NCI-H748 treated with DMSO at 0.1 percent for 48 hours (cell line): Measurements from ENCODE around the gene WWC2.
A peak's percentile ranks its signal among the peaks of the same experiment; 100 is the strongest.

Experiments used
- DNase-seq: peaks from one replicate; lab custom pipeline; 2025; lab: John Stamatoyannopoulos, UW

WWC2 gene

DNA sequence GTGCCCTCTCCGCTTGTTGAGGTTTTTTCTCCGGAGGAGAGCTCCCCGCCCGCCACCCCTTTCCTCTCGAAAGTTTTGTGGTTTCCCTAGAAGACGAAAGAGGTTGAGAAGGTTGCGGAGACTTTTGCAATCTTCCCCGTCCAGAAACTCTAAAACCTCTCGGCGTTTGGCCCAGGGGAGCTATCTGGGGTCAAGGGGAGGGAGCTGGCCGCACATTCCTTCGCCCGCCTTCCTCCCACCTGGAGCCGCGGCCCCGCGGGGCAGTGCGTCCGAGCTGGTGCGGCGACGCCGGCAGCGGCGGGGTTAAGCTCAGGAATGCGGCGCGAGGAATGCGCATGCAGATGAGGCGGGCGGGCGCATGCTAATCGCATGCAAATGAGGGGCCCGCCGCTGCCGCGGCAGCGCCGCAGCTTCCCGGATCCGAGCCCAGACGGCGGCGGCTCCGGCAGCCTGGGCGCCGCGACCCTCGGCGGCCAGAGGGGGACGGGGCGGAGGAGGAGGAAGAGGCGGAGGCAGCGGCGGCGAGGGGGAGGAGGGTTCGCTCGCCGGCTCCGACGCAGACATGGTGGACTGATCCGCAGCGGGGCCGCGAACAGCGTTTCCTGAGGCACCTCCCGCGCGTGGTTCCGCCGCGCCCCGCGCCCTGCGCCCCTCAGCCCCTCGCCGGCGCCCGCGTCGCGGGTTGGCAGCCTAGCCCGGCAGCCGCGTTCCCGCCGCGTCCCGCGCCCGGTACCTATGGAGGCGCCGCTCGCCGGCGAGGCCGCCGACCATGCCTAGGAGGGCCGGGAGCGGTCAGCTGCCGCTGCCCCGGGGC lies at the start of gene WWC2:
Gene WWC2, plus strand, starts transcription at position 535 of the 814 bp plus-strand sequence. Its CDS starts 235 bp downstream, at position 770.
- peak; percentile 26 for DNase-seq

DNA sequence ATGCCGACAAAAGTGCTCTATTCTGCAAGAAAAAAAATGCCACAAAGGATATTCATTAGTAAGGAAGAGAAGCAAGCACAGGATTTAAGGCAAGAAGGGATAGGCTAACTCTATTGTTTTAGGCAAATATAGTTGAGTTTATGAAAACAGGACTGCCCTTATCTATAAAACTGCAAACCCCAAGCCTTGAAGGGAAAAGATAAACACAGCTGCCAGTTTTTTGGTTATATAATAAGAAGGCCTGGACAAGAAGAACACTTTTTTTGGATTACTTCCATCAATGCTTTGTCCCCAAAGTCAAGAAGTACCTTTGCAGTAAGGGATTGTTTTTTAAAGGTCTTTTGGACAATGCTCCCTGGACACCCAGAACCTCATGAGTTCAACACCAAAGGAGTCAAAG lies 45.4 kb upstream of the WWC2 start:
- DNase-seq = no peak

DNA sequence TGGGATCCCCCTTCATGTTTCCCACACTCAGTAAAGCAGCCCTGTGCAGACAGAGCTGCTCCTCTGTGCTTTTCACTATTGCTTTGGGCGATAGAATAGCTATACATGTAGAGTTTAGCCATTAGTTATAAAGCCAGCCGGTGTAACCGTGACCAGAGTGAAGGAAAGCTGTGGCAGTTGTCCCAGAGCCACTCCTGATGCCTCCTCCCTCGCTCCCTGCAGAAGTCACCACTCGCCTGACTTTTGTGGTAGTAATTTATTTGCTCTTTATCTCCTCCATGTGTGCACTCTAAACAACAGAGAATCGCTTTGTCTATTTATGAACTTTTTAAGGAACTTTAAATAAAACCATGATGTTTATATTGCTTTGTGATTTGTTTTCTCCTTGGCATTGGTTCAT lies 41.8 kb upstream of the WWC2 start:
- no peak for DNase-seq

DNA sequence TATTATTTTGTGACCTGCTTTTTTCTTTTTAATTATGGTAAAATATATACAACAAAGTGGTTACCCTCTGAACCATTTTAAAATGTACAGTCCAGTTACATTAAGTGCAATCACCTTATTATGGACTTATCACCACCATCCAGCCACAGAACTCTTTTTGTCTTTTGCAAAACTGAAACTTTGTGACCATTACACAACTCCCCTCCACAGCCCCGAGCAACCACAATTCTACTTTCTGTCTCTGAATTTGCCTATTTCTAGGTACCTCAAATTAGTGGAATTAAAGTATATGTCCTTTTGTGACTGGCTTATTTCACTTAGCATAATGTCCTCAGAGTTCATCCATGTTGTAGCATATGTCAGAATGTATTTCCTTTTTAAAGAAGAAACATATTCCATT lies 39.3 kb upstream of the WWC2 start:
- DNase-seq = no peak

DNA sequence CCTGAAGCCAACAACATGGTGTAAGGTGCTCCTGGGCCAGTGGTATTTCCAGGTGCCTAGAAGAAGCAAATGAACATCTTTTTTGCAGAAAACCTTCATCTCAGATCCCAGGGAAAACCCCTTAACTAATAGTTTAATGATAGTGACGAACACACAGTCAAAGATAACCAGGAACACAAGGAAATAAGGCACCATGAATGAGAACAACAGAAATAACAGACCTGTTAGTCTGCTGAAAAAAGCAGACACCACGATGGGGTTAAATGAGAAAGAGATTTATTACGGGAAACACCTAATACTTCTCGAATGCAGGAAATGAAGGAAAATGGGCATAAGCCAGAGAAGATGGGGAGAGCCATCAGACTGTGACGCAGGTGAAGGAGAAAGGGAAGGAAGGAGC lies 30.6 kb upstream of the WWC2 start:
- no peak for DNase-seq

DNA sequence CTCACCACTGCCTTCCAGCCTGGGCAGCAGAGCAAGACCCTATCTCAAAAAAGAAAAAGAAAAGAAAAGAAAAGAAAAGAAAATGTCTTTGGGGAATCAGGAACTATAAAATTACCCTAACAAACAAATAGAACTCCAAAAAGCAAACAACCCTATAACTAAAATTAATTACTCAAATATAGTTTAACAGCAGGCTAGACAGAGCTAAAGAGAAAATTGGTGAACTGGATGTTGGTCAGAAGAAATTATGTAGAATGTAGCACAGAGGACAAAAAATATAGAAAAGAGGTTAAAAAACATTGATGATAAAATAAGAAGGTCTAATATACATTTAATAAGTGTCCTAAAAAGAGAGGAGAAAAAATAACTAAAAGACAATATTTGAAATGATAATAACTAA lies 27.8 kb upstream of the WWC2 start:
- DNase-seq = no peak

DNA sequence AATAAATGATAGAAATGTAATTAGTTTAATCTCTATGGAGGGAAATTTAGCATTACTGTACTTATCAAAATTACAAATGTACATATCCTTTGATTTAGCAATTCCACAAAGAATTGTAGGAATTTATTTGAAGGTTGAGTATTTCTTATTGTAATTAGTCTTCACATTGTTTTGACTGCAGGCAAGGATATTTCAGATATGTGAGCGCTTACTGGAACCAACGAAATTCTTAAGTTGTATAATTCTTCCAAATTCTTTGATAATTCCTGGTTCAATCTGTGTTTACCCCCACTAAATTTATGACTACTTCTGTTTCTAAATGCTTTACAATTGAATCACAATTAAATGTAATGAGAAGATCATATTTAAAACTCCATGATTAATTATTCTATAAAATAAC lies 26.9 kb upstream of the WWC2 start:
- DNase-seq = no peak

DNA sequence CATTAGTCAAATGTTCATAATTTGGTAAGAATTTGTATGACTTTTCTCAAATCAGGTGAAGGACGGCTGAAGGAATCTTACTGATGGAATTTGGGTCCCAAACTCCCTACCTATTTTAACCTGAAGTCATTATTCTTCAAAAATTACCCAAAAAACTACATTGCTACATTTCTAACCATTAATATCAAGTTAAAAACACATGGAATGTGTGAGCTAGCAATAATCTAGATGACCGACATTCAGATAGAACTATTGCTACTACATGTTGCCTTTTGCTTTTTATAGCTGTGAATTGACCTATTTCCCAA lies 25.3 kb upstream of the WWC2 start:
- no peak for DNase-seq

DNA sequence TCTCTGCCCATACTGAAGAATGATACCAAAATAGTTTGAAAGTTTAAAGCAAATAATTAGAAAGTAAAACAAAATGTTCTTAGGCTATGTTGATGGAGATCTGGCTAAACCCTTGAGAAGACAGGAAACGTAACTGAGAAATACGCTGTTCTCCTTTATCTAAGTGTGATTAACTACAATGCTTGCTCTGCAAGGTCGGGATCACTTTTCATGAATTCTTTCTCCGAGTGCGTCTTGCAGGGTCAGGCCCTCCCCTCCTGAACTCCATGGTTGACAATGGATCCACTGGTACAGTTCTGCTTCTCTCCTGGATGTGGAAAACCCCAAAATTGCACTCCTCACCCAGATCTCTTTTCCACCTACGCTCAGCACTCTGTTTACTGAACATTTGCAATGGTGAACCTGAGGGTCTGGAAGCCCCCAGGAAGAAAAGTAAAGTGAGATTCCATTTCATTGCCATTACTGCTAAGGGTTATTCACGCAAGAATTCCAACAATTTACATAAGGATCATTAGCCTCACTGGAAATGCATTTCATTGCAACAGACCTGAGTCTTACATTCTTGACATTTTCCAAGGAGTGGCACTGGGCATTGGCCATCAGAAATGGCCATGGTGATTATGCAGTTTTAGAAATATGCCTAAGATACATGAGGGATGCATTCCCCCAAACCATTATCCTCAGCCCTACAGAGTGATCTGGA lies 24.6 kb upstream of the WWC2 start:
- DNase-seq = no peak

DNA sequence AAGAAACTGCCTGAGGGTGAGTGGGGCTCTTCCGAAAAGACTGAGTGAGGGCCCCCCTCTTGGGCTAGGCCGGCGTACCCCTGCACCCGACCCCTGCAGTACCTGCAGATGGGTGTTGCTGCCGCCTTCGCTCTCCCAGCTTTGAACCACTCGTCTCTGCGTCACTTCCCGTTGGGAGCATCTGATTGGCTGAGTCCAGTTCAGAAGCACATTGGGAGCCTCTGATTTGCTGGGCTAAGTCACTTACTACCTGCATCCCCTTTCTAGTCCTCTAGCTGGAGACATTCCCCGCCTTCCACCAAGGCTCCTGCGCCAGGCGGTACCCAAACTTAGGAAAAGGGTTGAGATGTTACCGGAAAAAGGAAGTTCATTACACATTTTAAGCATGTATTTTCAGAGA lies 20.4 kb upstream of the WWC2 start:
- DNase-seq = no peak

DNA sequence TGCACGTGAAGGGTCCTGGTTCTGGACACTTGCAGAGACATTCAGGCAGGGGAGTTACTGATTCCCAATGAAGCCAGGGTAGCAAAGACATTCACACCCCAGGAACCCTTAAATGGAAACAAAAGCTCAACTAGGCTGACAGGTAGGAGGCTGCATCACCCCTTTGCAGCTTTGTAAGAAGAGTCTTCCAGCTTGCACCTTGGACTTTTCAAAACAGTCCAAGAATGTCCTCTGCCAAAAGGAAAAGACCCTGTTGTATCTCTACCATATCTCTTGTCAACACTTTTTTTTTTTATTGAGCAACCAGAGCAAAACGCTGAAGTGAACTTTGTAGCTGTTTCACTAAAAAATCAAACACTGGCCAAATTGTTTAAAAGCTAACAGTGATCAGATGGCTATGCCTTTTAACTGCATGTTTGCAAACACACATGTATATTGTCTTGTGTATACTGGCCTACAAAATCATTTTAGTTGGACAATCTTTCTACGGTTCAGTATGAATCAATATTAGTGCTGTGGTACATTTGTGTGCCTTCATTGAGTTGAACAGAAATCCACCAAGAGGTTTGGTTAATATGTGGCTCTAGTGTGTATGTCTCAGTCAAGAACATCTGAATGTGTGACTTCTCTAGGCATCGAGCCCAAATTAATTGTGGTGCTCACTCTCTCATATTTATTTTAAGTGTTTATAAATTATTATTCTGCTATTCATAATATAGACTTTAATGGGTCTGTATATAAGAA lies 18.5 kb upstream of the WWC2 start:
- DNase-seq = no peak

DNA sequence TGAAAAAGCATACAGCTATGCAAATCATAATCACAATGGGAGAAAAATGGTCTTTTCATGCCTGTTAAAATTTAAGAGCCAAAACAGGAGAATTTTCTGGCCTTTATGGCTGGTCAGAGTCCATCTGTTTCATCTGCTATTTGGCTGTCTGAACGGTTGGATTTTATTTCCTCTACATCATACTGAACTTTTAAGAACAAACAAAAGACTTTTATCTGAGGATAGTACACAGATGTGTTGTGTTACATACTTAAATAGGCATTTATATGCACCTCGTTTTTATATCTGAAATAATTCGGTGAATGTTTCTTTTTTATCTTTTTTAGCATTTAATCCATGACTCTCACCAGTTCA lies 18.0 kb upstream of the WWC2 start:
- no peak for DNase-seq

DNA sequence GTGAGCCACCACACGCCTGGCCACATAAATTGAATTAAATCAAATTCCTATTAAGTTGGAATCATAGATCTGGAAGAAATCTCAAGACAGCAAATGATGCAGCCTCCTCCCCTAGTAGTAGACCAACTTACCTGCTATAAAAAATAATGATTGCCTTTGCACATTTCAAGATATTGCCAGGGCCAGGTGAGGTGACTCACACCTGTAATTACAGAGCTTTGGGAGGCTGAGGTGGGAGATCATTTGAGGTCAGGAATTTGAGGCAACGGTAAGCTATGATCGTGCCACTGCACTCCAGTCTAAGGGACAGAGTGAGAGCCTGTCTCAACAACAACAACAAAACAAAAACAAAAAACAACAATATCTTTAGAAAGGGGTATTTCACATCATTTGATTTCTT lies 17.0 kb upstream of the WWC2 start:
- DNase-seq = no peak

DNA sequence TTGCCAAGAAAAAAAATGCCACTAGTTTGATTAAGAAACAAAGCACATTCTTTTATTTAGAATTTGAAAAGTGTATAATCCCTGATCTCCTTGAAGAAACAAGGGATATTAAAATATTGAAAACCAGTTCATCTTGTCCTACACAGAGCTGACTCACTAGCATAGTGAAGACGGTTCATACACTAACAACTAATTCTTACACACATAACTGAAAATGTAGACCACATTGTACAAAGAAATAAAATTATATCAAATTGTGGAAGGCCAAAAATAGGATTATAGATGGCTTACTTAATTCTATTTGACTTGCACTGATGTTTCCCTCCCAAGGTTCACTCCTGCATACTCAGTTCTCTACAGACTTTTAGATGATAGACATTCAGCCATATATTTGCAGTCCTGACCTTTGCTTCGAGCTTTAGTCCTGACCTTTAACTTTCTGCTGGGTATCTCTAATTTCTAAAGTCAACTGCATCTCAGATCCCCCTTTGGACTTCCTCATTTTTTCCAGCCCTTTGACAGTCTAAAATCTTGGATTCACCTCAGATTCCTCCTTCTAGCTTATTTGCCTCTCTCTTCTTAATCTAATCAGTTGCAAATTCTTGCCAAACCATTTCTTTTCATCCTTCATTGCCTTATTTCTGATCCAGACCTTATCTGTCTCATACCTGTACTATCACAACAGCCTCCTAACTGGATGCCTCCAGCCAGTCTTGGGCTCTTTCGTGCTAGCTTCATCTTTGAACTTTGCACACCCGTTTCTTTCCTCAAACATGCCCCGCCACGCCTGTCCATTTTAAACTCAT lies 4.5 kb upstream of the WWC2 start:
- DNase-seq = no peak

DNA sequence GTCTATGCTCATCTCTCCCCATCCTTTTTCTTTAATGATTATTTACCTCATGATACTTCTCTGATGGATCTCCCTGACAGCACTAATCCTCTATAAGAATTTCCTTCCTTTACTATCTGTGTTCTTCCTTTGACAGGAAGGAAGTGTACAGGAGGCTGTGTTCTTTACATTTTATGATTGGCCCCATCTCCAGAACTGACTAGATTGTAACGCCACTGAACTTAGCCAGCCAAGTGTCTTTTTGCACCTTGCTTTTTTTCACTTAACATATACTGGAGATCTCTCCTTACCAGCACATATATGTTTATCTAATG lies 3.9 kb upstream of the WWC2 start:
- no peak for DNase-seq

DNA sequence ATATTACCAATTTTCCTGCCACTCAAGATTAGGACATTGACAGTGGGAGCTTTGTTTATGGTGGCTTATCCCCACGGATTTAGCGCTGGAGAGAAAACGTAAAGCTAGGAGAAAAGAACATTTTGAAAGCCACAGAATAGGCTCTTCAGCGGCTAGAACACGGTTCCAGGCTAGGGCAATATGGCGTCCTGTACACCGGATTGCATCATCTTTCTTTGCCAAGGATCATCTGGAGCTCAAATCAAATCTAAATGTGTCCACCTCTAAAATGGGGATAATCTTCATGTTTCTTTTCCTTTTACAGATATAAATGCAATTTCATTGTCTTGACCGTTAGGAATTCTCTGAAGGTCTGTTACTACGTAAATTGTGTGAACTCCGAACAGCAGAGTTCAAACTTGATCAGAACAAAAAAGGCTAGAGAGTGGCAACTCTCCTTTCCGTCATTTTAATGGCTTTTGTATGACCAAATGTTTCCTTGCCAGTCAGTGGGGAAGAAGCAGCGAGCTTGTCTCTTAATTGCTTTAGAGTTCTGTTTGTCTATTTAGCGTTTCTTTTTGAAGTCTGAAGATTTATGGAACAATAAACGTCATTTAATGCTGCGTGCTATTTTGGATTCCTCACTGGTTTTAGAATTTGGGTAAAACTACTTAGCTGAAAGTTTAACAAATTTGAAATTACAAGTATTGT lies 2.6 kb upstream of the WWC2 start:
- no peak for DNase-seq

DNA sequence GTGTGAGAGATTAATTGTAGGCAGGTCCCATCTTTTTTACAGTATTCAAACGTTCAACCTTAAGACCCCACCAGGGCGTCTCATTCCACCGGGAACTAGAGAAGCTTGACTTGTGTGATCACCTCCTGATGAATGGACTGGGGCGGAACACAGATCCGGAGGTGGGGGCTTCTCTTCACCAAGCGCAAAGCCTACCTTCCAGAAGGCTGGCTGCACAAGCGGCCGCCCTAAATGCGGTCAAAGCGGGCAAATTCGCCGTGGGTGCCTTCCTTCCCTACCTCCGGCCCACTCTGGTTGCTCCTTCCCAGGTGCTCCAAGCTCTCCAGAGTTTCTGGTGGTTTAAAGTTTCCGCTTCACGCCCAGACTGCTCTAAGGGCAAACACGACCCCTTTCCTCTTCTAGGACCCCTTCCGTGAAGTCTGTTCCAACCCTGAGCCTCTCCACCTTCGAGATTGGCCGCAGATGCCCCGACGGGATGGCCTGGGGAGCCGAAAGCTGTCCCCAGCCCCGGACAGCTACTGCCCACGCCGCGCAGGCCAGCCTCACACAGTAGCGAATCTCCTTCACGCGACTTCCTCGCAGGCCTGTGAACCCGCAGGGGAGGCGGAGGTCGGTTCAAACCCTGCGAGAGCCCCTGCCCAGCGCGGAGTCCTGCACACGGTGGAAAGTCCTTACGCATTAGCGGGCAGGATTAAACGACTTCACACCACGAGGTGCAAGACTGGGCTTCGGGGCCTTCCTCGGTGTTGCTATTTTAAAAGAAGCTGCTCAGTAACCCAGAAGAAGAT lies 1.6 kb upstream of the WWC2 start:
- DNase-seq = no peak

DNA sequence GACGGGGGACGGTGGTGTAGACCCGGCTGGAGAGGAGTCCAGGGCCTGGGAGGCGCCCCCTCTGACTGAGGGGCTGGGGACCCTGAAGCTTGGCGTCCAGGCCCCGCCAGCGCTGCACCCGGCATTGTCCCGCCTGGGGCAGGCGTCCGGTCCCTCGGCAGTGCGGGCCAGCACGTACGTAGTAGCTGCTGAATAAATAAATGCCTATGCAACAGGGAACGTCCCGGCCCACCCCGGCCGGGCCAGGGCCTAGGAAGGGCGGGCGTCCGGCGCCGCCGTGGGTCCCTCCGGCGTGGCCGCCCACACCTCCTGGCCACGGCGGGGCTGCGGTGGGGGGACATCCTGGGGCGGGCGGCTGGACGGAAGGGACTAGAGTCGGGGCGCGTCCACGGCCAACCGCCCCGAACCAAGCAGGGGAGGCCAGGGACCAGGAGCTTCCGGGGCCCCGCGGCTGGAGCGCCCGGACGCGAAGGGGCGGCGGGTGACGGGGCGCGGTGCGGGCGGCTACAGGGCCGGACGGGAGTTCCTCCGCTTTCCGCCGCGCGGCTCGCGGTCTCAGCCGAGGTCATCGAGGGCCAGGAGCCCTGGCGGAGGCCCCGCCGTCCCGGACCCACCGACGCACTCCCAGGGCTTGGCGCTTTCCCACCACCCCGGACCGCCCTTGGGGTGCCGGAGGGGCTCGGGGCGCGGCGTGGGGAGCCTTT lies 886 bp upstream of the WWC2 start:
- DNase-seq = no peak

DNA sequence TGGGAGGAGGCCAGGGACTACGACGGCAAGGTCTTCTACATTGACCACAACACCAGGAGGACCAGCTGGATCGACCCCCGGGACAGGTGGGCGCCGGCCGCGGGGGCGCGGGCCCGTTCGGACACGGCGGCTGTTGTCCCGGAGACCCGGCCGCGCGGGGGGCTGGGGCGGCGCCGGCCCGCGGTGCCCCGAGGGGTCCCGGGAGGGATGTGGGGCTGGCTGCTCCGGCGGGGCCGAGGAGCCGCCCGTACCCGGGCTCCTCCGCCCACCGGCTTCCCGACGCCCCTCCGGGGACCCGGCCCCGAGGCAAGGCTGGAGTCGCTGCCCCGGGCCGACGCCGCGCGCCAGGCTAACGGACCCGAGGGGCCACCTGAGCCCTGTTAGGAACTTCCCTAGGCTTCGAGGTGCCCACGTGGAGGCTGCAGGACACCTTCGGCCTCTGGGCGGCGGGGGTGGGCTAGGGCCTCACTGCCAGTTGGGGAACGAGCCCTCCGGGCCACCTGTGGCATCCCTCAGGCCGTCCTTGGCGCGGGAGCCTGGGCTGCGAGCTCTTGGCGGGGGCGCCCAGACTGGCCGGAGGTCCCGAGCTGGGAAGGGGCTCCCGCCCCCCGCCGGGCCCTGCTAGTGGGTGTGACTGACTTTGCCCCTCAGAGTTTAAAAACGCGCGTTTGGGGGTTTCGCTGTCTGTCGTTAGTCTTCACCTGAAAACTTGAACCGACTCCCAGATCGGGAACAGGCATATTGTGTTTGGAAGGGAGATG lies 660 bp downstream of the WWC2 start:
- DNase-seq = no peak

DNA sequence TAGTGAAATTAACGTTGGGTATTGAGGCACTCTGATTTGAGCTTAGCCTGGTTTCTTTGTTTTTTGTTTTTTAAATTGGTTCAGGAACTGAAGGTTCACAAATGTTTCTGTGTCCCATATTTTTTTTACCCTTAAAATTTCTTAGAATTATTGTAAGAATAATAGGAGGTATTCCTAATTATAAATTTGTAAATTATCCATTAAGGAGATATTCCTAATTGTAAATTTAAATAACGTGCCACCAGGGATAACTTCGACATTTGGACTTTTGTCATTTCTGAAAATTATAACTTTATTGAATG lies 1.2 kb downstream of the WWC2 start:
- no peak for DNase-seq
